ENCODE data around the gene FOXL1.

GRCh38 chr16:86537486-86537885 is 40.9 kb upstream of the FOXL1 start:
- TF ChIP-seq CTCF (IDR thresholded peaks at IDR 0.05) (no peak), POLR2A (IDR thresholded peaks at IDR 0.05) (no peak)

Data from sigmoid colon (tissue), 3 donors.